HG03095 (cell line): Measurements from ENCODE around the gene CBX5.
"Not testable (repeated sequence)": the region's sequence is repeated elsewhere in the genome, so short reads cannot be mapped to it uniquely, and the experiment has no call there.

ENCODE experiments used
- ATAC-seq: cut with Tn5 transposase; IDR thresholded peaks from one replicate; pipeline ENCODE4 v1.9.1; 2021; ENCODE audit warnings: moderate library complexity; ENCODE audit not compliant: unreplicated experiment

Gene CBX5

DNA sequence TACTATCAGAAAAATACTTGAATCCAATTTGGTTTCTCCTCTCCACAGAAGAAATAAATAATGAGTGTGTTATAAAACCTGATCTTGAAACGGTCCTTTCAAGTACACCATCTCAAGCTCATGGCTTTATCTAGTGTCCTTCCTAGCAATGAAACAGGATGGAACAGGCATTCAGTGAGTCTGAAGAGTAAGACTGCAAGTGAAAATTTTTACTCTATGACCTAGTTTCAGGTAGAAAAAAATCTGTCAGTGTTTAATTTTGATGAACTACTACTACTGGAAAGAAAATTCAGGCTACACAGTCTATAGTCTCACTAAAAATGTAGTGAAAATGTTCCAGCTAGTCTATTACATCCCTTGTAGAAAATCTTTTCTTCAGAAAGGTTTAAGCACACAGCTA lies 7.7 kb downstream of the CBX5 start:
- ATAC-seq, result no peak

DNA sequence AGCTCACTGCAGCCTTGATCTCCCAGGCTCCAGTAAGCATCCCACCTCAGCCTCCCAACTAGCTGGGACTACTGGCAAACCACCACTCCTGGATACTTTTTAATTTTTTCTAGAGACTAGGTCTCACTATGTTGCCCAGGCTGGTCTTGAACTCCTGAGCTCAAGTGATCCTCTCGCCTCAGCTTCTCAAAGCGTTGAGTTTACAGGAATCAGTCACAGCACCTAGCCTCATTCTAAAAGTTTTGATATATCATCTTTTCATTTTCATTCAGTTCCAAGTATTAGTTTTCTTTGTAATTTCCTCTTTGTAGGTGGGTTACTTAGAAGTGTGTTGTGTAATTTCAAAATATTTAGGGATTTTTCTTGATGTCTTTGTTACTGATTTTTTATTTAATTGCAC lies 9.6 kb downstream of the CBX5 start:
- no peak for ATAC-seq

DNA sequence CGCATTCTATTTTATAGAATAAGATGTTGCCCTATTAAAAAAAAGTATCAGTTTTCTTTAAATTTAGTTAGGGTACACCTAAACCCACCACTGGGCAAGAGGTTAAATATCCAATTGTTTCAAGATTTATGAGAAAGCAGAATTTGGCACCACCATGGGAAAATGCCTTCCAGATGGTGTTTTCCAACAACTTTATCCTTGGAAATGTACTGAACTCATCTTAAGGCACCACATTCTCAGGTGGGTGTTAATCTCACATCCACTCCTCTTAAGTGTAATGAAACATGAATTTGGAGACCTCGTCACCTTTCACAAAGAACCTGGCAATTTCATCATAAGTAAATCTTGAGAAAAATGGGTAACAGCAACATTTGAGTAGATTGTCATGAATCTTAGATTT lies 13.1 kb downstream of the CBX5 start:
- ATAC-seq, result no peak

DNA sequence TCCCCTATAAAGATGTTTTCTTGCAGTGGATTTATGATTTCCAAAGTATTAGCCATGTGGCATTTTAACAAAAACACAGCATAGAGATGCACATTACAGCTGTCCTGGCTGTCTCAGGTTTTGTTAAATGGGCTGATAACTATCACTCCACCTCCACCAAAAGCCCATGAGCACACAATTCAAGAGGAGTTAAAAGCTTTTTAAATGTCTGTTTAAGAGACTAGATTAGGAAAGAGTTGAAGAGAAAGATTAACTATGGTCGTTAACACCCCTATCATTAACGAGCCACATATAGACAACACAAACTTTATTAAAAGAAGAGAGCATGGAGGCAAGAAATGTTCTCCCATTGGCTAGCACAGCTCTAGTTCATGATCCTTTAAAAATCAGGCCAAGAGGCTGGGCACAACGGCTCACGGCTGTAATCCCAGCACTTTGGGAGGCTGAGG lies 14.5 kb downstream of the CBX5 start:
- ATAC-seq, result no peak

DNA sequence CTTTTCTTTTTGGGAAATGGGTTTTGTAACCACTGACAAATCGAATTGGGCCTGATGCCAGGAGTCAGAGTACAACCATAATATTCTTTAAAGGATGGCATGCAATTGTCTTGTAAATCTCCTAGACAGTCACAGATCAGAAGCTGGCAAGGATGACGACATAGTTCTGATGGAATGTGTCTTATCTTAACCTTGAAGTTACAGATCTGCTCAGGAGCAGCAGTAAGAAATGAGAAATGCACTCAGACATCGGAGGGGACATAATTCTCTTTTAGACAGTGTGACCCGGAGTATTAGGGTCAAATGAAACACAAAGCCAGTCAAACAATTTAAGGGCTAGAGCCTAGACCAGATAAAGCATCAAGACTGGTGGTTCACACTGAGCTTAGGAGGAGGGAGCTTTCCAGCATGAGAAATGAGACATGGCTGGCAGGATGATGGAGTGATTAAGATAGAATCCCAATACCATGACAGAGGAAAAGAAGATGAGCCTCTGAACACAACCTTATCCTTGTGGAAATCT lies 17.5 kb downstream of the CBX5 start:
- no peak for ATAC-seq

DNA sequence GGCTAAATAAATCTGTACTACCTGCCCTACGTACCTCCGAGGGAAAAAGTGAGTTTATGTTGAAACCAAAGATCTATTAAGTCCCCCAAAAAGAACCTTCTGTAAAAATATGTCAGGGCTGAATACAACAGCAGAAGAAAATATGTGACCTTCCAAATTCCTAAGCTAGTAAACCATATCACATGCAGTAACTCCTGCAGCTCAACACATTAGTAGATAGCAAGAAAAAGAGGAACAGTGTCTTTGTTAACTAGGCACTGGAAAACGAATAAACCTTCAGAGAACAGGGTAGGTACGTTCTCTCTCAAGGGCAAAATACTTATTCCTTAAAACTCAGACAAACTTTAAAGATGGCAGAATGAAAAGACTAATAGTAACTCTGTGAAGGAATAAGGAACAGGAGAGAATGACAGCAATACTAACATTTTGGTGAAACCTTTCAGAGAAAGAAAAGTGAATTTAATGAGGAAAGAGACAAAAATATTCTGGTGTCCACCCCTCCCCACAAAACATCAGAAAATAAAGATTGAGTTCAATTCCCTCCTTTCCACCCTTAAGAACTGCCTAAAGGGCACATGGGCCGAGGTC lies 18.0 kb downstream of the CBX5 start:
- ATAC-seq, result no peak

DNA sequence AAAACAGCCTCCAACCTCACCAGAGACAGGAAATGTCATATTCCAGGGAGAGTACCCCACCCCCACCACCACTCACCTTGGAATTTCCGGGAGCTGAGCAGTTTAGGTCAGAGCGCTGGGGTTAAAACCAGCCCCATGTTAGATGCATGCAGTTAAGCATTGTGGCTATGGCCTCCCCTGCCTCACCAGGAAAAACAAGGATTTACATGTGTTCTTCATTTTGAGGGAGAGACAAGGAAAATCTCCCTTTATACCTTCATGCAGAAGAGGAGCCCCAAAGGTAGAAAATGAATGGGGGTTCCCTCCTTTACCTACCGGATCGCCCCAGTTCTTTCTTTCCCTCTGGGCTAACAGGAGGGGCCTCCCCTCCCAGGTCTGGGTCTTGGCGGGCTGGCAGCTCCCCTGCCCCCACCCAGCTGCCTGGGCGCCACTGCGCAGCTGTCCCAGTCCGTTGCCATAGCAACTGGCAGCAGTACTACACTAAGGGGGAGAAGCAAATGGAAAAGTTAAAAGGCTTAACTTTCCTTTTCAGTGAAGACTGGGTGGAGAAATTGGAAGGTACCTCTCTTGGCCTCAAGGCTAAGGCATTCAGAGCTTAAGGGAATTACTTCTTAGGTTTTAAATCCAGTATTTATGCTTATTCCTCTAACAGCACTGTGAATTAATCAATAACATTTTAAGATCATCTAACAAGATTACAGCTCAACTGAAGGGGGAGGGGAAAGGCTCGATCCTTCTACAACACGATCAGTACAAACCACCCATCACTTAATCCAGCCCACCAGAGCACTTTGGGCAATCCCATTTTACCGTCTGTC lies 20.5 kb downstream of the CBX5 start:
- no peak for ATAC-seq

DNA sequence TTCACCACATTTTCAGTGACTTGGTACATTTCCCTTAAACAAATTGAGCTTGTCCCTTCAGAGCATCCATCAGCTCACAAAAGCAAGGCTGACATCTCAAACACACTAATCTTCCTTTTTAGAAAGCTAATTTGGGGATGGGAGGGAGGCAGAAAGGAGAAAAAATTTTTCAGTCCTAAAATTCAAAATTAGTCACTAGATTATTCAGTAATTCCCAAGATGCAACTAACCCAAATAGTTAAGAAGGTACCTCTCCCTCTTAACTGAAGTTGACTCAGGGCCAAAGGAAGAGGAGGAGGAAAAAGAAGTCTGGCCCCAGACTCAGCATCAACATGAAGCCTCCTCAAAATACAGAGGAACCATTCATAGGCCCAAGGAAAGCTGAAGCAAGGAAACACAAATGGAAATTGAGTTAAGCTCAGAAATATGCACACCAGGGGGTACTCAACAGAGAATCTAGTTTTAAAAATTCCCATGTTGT lies 21.7 kb downstream of the CBX5 start:
- no peak for ATAC-seq

DNA sequence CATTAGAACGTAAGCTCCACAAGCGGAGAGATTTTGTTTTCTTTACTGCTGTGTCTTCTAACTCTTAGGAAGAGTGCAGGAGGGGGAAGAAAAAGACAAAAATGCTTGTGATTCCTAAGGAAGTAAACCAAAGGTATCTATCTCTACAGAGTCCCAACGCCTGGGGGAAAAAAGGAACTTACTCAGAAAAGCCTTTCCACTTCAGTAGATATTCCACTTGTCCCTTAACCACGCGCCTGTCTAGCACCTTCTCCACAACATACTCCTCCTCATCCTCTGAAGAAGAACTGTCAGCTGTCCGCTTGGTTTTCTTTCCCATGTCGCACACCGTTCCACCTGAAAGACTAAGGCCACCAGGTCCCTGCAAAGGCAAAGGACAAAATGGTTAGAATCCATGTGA lies 22.6 kb downstream of the CBX5 start:
- no peak for ATAC-seq

DNA sequence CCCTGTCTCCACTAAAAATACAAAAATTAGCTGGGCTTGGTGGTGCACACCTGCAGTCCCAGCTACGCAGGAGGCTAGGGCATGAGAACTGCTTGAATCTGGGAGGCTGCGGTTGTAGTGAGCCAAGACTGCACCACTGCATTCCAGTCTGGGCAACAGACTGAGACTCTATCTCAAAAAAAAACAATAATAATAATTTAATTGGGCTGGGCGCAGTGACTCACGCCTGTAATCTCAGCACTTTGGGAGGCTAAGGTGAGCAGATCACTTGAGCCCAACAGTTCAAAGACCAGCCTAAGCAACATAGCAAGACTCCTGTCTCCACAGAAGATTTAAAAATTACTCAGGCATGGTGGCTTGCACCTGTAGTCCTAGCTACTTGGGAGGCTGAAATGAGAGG lies 26.7 kb downstream of the CBX5 start:
- no peak for ATAC-seq

DNA sequence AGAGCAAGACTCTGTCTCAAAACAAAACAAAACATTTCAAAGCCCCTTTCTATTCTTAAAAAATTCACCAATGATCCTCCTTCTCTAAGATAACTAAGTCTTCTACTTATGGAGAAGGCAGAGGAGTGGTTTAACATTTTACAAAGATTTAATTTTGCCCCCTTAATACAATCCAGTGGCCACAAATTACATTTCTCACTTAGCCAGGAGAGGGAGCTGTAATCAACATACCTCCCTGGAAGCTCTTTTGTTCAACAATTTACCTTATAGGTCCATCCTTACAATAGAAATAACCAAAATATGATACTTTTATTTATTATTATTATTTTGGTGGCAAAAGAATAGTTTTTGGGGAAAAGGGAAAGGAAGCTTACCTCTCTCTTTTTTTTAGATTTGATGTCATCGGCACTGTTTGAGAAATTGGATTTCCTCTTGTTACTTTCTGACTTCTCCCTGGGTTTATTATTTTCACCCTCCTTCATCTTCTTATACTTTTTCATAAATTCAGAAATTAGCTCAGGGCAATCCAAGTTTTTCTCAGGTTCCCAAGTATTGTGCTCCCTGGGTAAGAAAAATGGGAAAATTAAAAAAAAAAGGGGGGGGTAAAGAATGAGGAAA lies 28.1 kb downstream of the CBX5 start:
- no peak for ATAC-seq

DNA sequence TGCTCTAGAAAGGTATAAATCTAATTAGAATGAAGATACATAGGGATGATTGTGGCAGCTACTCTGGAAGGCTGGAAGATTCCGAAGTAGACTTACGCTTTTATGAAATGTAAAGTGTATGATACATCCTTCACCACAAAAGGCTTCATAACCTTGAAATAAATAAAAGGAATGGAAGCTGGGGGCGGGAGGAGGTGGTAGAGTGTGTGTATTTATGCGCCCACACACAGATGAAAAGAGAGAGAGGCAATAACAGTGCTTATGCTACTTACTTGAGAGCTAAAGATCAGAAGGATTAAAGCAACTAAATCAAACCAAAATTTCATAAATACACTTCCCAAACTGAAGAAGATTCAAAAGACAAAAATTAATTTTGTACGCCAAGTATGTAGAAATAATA lies 30.4 kb downstream of the CBX5 start:
- ATAC-seq, result no peak

DNA sequence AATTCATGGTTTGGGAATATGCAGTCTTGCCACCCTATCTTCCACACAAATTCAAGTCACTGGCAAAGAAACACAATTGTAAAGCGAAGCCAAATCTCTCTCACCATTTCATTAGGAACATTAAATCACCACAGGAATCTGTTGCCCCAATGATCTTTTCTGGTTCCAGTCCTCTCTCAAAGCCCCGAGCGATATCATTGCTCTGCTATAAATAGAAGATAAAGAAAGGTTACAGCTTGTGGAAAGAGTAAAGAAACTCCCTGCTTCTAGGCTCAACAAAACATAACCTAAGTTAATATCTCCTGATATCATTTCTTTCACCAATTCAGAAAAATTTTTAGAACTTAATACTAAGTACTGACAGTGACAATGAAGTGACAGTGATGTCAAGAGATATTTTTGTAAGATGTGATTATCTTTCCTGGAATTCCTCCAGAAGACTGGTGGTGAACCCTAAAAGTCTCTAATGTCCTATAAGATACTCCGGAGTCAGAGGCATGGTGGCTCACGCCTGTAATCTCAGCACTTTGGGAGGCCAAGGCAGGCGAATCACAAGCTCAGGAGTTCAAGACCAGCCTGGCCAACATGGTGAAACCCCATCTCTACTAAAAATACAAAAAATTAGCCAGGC lies 33.8 kb downstream of the CBX5 start:
- no peak for ATAC-seq

DNA sequence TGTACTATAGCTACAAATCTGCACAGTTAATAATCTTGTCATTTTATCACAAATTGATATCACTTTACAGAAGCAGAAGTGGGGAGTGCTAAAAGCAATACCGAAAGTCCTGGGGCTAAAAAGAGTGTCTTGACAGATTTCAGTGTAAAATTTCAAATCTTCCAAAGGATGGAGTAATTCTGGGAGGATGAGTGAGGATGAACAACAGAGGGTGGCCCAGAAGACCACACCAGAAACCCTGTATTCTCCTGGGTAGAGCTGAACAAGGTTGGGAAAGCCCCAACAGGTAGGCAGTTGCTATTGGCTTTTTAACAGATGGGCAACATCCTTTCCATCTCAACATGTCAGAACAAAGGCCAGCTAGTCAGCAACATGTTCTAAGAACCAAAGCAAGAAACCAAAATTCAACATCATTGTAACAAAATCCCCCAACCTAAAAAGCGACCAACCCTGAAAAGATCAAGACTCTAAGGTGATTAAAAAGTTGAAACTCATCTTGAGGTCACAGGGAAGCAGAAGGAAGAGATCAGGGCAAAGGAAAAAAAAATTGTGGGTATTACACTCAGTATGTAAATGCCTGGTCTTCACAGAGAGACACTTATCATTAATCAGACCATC lies 38.8 kb downstream of the CBX5 start:
- no peak for ATAC-seq

DNA sequence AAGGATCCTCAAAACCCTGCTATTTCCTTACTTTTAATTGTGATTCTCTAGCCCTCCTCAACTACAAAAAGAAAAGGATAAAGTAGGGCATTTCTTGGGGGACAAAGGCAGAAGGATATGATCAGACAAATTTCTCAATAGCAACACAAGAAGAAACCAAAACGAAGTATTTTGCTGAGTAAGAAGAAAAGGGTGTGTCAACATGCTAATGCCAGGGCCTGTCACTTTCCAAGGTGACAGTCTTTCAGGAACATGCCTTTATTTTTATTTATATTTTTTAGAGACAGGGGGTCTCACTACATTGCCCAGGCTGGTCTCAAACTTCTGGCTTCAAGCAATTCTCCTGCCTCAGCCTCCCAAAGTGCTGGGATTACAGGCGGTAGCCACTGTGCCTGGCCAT lies 39.8 kb downstream of the CBX5 start:
- ATAC-seq, result no peak

DNA sequence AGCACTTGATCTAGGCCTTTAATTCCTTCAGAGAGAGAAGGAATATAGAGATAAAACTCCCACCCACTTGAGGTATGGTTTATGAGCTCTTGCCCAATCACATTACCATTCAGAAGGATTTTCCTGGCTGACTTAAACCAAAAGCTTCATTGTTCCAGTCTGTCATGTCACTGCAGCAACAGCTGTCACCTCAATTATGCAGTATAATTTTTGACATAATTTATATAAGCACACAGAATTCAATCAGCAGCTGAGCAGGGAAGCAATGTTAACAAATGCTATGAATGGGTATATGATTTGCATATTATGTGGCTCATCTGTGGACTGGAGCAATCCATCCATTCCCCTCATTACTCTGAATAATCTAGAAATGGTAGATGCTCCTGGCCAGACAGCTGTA lies 40.3 kb downstream of the CBX5 start:
- no peak for ATAC-seq

DNA sequence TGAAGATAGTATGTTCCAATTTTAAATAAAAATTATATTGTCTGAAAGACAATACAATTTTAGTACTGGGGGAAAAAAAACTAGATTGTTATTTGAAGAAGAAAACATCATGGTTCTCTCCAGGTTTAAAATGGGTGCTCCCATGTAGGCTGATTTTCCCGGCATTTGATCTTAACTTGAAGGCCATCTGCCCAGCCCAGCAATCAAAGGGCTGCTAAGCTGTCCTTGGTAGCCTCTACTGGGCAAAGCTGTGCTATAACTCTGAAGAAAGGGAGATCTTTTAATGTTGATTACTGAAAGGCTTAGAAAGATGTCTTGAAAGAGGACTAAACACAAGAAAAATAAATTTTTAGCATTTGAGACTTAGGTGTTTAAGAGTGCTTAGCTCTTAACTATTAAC lies 41.4 kb downstream of the CBX5 start:
- ATAC-seq, result no peak

DNA sequence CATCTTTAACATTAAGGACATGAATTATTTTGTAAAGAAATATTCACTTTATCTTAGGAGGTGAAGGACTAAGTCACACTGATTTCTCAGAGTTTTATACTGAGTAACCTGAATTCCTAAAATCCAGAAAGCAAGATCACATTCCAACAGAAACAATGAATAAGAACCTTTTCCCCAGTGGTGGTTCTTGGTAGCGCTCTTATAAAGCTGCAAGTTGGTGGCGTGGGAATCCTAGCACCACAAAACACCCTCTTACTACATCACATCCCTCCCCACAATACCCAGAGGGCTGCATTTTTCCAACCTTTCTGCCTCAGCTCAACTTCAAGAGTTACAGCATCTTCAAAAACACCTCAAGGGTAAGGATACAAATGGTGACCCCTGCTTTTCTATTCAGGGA lies 47.1 kb downstream of the CBX5 start:
- no peak for ATAC-seq

DNA sequence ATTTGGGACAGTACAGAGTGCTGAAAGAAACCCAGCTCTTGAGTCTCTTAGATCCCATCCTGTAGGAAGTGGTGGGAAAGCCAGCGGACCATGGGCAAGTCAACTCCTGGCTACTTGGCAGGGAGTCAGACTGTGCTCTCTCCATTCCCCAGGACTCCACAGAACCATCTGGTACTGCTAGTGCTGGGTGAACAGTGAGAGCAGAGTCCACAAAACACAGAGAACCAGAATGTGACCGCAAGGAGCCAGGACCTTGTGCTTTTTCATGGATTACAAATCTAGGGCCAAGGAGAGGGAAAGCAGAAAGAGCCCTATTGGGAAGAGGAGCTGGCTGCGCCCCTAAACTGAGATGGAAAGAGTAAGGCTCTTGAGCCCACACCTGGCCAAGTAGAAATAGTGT lies 48.7 kb downstream of the CBX5 start:
- ATAC-seq, result not testable (repeated sequence)

DNA sequence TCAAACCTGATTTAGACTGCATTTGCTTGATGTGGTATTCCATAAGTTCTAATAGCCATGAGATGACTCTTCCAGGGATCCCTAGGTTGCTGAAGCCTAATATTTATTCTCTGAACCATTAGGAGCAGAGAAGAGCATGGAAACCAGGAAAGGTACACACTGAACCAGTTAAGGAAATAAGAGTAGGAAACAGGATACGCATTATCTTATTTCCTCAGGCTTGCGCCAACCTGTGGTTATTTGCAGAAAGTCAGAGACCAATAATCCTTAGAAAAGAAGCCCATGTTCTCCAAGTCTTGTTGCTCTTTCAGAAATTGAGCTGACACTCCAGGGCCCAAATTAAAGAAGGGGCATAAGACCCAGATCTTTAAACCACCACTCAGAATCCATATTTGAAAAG lies 49.4 kb downstream of the CBX5 start:
- no peak for ATAC-seq

DNA sequence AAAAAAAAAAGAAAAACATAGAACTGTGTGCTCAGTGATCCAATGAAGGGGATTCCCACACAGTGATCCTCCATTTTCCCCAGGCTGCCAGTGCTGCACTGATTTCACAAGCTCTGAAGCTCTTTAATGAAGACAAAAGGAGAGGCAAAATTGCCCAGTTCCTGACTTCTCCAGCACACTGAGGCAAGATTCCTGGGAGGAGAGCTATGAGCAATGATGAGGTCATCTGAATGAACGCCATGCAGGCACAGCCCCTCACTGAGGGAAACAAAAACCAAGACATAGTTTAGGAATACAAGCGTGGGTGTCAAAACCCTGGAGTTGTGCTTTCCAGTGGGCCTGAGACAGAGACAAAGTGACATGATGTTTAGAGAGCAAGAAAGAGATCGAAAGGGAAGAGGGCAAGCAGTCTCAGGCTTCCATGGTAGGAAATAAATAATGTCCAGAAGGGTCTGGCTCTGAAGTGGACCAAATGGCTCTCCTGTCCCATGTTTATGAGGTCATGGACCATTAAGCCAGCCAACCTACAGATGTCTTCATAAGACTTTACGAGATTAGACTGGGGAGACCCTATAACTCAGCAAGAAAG lies 50.2 kb downstream of the CBX5 start:
- ATAC-seq, result no peak
